HS-27A (cell line): Measurements from ENCODE around the gene PPP3R2.
"Not testable (repeated sequence)": the region's sequence is repeated elsewhere in the genome, so short reads cannot be mapped to it uniquely, and the experiment has no call there.

Source experiments
- DNase-seq: peaks from one replicate; pipeline ENCODE4 v3.0.0-alpha.2; 2012; ENCODE audit warnings: low read depth, missing footprints

The PPP3R2 gene

DNA sequence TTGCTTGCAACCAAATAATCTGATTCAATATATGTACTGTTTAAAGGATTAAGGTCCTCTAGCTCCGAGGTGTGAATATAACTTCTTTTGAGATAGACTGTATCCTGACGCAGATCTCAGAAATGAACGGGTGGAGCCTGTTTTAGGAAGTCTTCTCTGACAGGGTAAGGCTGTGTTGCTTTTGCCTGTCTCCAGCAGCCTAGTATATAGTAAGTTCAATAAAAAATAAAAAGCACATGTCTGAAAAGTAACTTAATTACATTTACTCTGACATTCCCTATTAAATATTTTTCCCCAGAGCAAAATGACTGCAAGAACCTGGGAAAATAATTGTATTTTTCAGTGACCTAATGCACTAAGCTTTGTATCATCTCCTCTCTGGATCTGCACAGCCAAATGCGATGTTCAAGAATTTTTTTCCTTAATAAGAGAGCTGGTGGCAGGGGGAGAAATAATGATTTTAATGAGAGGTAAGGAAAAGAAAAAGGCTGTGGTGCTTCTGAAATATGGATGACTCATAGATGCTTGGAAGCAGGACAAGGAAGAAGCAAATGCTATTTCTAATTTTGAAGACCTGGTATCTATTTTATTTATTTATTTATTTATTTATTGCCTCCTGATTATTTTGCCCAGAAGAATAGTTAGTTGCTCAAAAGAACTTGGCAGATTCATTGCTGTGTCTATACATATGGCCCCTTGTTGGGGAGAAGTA lies 7.3 kb downstream of the PPP3R2 start:
- DNase-seq, result no peak

GRCh38 chr9:101586651-101587050 lies 8.1 kb downstream of the PPP3R2 start:
- no peak for DNase-seq

DNA sequence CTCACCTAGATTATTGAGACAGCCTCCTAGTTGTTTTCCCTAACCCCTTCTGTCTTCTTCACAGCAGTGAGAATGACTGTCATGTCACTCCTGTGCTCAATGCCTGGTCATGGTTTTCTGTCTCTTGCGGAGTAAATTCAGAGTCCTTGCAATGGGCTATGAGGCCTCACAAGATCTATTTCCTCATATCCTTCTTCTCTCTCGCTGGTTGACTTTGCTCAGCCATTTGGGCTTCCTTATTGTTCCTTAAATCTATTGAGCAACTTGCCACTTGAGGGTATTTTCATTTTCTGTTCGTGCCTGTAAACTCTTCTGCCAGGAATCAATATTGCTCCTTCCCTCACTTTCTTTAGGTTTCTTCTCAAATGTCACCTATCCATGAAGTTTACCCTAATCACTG lies 9.0 kb downstream of the PPP3R2 start:
- DNase-seq, result no peak

- DNase-seq, result no peak
Measured at GRCh38 chr9:101582553-101582952, 12.2 kb downstream of the PPP3R2 start.

GRCh38 chr9:101579711-101580545 lies 14.8 kb downstream of the PPP3R2 start:
- DNase-seq, result no peak

DNA sequence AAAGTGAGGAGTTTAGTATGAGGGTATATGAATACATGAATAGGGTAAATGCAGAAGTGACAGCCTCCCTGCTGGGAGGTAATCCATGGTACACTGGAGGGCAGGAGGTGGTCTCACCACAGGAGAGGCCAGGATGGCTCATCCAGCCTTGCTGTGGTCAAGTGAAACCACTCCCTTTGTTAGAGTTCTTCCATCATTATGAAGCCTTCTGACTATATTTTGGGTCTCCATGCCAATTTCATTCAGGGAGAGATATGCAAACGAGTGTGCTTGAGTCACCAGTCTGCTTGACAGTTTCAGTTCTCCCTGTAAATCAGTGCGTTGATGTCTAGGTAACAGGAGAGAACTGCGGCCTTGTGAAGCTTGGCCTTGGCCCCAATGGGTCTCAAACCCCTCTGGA lies 16.4 kb downstream of the PPP3R2 start:
- DNase-seq, result no peak

DNA sequence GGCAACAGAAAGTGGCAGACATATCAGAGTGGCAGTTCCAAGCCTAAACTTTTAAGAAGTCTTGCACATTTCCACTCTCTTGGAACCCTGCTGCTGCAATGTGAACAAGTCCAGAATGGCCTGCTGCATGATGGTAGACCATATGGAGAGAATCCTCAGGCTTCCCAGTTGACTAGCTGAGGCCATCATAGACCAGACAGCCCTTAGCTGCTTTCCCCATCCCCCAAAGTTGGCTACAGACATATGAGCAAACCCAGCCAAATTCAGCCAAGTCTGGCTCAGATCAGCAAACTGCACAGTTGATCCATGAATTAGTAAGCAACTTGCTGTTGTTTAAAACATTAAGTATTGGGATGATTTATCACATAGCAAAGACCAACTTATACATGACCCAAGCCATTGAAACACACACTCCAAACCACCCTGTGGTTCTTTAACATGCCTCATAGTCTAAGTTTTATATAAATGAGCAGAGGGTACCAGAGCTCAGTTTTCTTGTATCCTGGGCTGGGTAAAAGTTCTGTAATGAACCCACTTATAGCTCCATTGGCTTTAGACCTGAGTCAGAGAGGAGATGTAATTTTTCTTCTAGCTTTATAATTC lies 19.9 kb downstream of the PPP3R2 start:
- DNase-seq, result no peak

- no peak for DNase-seq
Measured at GRCh38 chr9:101572316-101572715, 22.5 kb downstream of the PPP3R2 start.

- no peak for DNase-seq
Measured at GRCh38 chr9:101571114-101571513, 23.7 kb downstream of the PPP3R2 start.

DNA sequence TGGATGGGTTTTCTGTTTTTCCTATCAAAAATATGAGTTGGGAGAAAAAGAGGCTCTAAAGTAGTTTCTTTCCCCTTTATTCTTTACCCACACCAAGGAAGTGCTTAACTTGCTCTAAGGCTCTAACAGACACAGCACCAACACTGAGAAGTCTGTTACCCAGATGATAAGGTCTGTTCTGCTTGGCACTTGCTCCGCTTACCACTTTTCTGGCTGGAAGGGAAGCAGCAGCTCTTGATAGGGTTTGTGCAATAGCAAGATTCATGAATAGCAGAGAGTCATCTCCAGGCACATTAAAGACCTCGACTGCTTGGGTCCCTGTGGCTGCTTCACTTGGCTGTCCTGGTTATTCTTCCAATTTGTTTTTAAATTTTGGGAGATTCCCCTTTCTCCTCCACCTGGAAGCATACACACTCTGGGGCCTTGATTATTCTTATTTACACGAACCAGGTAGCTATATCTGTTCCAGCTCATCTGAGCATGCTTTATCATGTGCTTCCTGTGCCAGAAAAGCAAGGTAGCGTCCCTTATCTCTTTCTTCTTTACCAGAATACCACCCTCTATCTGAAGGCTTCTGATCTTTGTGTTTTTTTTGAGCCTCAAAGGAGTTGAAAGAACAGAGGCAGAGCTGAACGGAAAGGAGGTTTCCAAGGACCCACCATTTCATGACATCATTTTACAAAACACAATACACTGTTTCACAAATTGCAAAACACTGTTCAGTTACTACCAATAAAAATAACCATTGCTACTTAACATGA lies 24.8 kb downstream of the PPP3R2 start:
- DNase-seq, result no peak

DNA sequence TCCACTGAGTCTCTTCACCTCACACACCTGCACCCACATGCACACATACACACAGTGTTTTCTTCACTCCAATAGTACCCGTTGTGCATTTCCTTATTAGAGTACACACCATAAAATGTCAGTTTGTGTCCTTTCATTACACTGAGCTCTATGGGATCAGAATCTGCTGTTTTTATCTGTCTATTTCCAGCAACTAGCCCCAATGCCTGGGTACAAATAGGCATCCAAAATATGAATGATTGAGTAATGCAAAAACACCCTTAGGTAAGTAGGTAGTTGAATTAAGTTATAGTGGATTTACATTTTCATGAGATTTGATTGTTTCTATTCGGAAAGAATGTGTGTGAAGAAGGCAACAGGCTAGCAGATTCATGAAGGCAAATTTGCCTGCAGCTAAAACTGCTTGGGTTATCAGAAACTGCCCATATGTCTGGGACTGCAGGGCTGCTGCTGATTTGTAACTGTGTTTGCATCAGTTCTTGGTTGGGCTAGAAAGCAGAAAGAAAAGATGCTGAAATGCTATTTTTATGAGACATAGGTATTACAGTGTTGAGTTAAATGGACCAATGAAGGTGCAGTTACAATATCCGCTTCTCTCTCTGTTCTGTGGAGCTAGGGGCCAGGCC lies 26.9 kb downstream of the PPP3R2 start:
- DNase-seq, result no peak

- no peak for DNase-seq
Measured at GRCh38 chr9:101566904-101567724, 27.7 kb downstream of the PPP3R2 start.

GRCh38 chr9:101564252-101564651 lies 30.5 kb downstream of the PPP3R2 start:
- no peak for DNase-seq

- no peak for DNase-seq
Measured at GRCh38 chr9:101562966-101563365, 31.8 kb downstream of the PPP3R2 start.

DNA sequence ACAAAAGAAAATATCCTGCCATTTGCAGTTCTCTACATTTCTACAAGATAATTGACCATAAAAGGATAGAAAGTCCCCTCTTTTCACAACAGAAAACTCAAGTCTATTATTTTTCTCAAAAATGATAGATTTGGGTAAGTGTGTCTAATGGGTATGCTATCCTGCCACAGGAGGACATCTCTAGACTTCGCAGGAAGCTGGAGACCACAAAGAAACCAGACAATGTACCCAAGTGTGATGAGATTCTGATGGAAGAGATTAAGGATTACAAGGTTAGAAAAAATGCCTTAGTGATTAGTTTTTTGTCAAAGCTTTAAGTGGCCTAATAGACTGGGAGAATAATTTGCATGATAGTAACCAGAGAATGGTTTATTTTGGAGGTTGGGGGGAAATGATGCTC lies 33.0 kb downstream of the PPP3R2 start:
- DNase-seq, result no peak

DNA sequence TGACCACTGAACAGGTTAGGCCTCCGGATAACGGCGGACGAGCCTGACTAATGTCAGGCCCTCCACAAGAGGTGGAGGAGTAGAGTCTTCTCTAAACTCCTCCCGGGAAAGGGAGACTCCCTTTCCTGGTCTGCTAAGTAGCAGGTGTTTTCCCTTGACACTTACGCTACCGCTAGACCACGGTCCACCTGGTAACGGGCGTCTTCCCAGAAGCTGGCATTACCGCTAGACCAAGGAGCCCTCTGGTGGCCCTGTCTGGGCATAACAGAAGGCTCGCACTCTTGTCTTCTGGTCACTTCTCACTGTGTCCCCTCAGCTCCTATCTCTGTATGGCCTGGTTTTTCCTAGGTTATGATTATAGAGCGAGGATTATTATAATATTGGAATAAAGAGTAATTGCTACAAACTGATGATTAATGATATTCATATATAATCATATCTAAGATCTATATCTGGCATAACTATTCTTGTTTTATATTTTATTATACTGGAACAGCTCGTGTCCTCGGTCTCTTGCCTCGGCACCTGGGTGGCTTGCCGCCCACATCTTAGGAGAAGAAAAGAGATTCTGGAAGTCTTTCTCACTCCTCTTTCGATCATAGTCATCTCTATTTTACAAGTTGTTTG lies 45.2 kb downstream of the PPP3R2 start:
- not testable (repeated sequence) for DNase-seq

GRCh38 chr9:101543098-101543735 lies 51.6 kb downstream of the PPP3R2 start:
- DNase-seq, result no peak
